NCI-H69 (cell line): ENCODE data around the gene CCDC9B.

Source experiments
- DNase-seq: peaks from one replicate; lab custom pipeline; 2025; lab: John Stamatoyannopoulos, UW

The CCDC9B gene

GRCh38 chr15:40365624-40366456 lies 25.1 kb upstream of the CCDC9B start:
- no peak for DNase-seq

- DNase-seq = no peak
Measured at GRCh38 chr15:40365016-40365415, 24.3 kb upstream of the CCDC9B start.

- DNase-seq = no peak
Measured at GRCh38 chr15:40364251-40364650, 23.5 kb upstream of the CCDC9B start.

- no peak for DNase-seq
Measured at GRCh38 chr15:40363611-40364010, 22.9 kb upstream of the CCDC9B start.

GRCh38 chr15:40361640-40362039 lies 20.9 kb upstream of the CCDC9B start:
- no peak for DNase-seq

GRCh38 chr15:40360015-40360414 lies 19.3 kb upstream of the CCDC9B start:
- no peak for DNase-seq

- peak; percentile 87 for DNase-seq
Measured at GRCh38 chr15:40358471-40359353, 18.0 kb upstream of the CCDC9B start.

GRCh38 chr15:40357723-40358470 lies 17.2 kb upstream of the CCDC9B start, which contains the start of gene DISP2:
Gene DISP2 (plus strand): TSS chr15:40358219. CDS start chr15:40358322, 103 bp downstream.
- peak; percentile 95 for DNase-seq

- no peak for DNase-seq
Measured at GRCh38 chr15:40357246-40357645, 16.5 kb upstream of the CCDC9B start.

GRCh38 chr15:40355976-40356585 lies 15.3 kb upstream of the CCDC9B start:
- no peak for DNase-seq

GRCh38 chr15:40354408-40355171 lies 13.9 kb upstream of the CCDC9B start:
- peak; percentile 97 for DNase-seq

GRCh38 chr15:40353697-40354096 lies 13.0 kb upstream of the CCDC9B start:
- DNase-seq = peak; percentile 64

GRCh38 chr15:40352281-40352901 lies 11.7 kb upstream of the CCDC9B start:
- DNase-seq = peak; percentile 41

- no peak for DNase-seq
Measured at GRCh38 chr15:40349163-40349562, 8.4 kb upstream of the CCDC9B start.

- no peak for DNase-seq
Measured at GRCh38 chr15:40348474-40348870, 7.7 kb upstream of the CCDC9B start.

GRCh38 chr15:40347559-40348473 lies 7.1 kb upstream of the CCDC9B start:
- no peak for DNase-seq

- no peak for DNase-seq
Measured at GRCh38 chr15:40346579-40347558, 6.1 kb upstream of the CCDC9B start.
